Measurements from ENCODE around the gene NPAS3.

- no peak for TF ChIP-seq CTCF (IDR thresholded peaks at IDR 0.05; ENCODE audit: control extremely low read depth in 1 of 3, insufficient read depth in 1 of 3, low read depth in 1 of 3, low read length in 3 of 3)
- no peak for TF ChIP-seq TAF1 (IDR thresholded peaks at IDR 0.05; ENCODE audit: low read depth, low read length)
- no peak for TF ChIP-seq SRF (IDR thresholded peaks at IDR 0.05; ENCODE audit: low read depth, low read length)
- no peak for TF ChIP-seq ATF2 (IDR thresholded peaks at IDR 0.05; ENCODE audit: low read length)
- TF ChIP-seq POLR2A (IDR thresholded peaks at IDR 0.05; ENCODE audit: control extremely low read depth in 1 of 2, low read depth in 2 of 2, low read length in 2 of 2) = no peak
- TF ChIP-seq RAD21 (IDR thresholded peaks at IDR 0.05 in 1 of 2, conservative IDR thresholded peaks at IDR 0.05 in 1 of 2; ENCODE audit: low read depth in 2 of 2, low read length in 2 of 2) = no peak
- TF ChIP-seq GTF2F1 (IDR thresholded peaks at IDR 0.05; ENCODE audit: borderline replicate concordance, low read depth, low read length) = no peak
- no peak for TF ChIP-seq NRF1 (IDR thresholded peaks at IDR 0.05; ENCODE audit: low read depth, low read length)
- no peak for TF ChIP-seq CREB1 (IDR thresholded peaks at IDR 0.05)
Observed at GRCh38 chr14:33730156-33730555, 791.5 kb downstream of the NPAS3 start.

All from H1 (cell line).